ENCODE measurements around the gene ZBTB43.

ZBTB43 gene

DNA sequence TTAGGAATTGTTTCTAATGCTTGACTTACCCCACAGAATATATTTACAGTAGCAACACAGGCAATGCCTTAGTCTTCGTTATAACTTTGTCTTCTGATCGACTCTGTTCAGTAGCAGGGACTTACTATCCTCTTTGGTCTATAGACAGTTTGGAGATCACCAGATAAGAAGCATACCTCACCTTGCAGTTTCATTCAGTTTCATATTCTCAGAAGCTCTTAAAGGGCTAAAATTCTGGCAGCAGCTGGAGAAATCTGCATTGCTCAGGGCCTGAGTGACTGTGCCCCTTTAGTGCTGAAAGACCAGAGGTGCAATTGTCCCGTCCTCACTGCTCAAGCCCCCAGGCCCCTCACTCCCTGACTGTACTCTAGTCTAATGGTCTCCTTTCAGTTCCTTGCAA, 26.0 kb downstream of the ZBTB43 start:
- DNase-seq (ENCODE audit: low read depth in 2 of 2): no peak

GRCh38 chr9:126832440-126832839, 27.6 kb downstream of the ZBTB43 start:
- no peak for DNase-seq (ENCODE audit: low read depth in 2 of 2)

- DNase-seq (ENCODE audit: low read depth in 2 of 2): no peak
Measured at GRCh38 chr9:126833020-126833419, 28.2 kb downstream of the ZBTB43 start.

- no peak for DNase-seq (ENCODE audit: low read depth in 2 of 2)
Measured at GRCh38 chr9:126833710-126834345, 29.0 kb downstream of the ZBTB43 start.

DNA sequence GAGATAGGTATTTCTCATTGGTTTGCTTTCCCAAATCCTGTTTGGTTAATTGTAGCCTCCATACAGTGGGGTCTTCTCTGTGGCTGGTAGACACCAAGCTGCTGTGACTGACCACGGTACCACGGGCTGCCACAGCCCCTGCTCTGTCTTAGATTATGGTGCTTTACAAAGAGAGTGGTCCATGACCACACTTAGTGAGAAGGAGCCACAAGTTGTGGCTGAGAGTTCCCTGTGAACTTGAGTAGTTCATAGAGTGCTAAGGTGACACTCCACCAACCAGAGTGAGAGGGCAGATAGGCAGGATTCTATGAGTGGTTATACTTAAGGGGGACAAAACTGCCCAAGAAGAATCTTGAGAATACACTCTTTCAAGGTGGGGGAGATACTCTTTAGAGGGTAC, 29.8 kb downstream of the ZBTB43 start:
- DNase-seq (ENCODE audit: low read depth in 2 of 2): no peak

- DNase-seq (ENCODE audit: low read depth in 2 of 2): no peak
Measured at GRCh38 chr9:126836216-126836615, 31.4 kb downstream of the ZBTB43 start.

GRCh38 chr9:126838055-126838811, 33.4 kb downstream of the ZBTB43 start:
- DNase-seq (ENCODE audit: low read depth in 2 of 2): no peak

GRCh38 chr9:126838895-126839294, 34.1 kb downstream of the ZBTB43 start:
- no peak for DNase-seq (ENCODE audit: low read depth in 2 of 2)

GRCh38 chr9:126839301-126839700, 34.5 kb downstream of the ZBTB43 start:
- DNase-seq (ENCODE audit: low read depth in 2 of 2): no peak

- DNase-seq (ENCODE audit: low read depth in 2 of 2): no peak
Measured at GRCh38 chr9:126842220-126842842, 37.5 kb downstream of the ZBTB43 start.

GRCh38 chr9:126842977-126843799, 38.3 kb downstream of the ZBTB43 start:
- no peak for DNase-seq (ENCODE audit: low read depth in 2 of 2)

GRCh38 chr9:126844085-126844484, 39.2 kb downstream of the ZBTB43 start:
- DNase-seq (ENCODE audit: low read depth in 2 of 2): no peak

DNA sequence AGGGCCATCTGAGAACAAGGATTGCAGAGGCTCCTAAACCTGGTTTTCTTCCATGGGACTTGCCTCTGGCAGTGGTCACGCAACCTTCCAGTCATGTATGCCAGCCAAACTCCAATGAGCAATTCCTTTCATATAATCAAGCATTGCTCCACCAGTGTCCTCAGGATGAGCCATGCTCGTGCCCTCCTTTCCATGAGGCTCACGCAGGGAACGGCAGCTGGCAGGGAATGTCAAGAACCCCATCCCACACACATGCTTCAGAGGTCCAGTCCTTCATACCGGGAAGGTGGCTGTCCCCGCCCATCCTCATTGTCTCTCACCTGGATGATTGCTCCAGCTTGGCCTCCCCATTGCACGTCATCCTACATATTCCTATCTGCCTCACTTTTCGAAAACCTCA, 42.2 kb downstream of the ZBTB43 start:
- no peak for DNase-seq (ENCODE audit: low read depth in 2 of 2)

GRCh38 chr9:126849591-126850225, 44.9 kb downstream of the ZBTB43 start:
- no peak for DNase-seq (ENCODE audit: low read depth in 2 of 2)

DNA sequence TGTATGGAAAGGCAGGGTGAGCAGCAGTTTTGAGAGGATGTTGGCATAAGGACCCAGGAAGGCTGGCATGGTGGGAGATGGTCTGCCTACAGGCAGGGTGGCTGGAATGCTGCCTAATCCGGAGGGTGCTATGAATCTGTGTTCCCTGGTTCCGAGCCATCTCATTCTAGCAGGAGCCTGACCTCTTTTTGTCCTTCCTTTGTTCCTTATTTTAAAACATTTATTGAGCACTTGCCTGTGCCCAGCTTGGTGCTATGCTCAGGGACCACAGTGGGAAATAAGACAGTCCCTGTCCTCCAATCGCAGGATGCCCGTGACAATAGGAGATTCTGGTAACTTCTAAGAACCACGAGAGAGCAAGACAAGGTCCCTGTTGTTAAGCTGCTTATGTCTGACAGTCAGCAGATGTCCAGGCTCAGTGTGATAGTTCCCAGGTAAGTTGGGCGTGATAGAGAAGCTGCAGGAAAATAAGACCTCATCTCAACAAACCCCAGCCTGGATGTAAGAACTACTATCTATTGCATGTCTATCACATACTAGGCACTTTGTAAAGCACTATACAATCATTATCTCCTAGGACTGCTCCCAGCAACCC, 46.5 kb downstream of the ZBTB43 start:
- no peak for DNase-seq (ENCODE audit: low read depth in 2 of 2)

DNA sequence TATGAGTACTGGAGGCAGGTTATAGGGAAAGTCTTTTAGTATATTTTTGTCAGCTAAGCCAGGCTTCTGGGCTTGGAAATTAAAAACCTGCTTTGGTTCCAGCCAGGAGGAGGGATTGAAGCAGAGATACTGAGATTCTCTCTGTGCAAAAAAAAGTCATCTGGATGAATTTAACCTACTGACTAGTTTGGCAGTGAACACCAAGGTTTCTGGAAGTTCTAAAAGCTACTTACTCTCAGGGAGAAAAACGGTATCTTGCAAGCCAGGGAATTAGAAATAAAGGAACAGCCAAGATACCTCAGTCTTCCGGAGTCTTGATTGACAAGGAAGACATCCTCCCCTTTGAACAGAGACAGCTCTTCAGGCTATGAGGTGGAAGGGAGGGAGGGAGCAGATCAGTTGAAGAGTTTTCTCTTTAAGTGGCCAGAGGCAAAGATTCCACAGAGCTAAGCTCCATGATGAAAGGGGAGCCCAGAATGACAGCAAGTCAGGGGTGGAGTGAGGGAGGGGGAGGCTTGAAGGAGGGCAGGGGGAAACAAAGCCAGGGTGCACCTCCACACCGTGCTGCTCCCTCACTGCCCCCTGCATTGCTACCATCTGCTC, 47.3 kb downstream of the ZBTB43 start:
- no peak for DNase-seq (ENCODE audit: low read depth in 2 of 2)

GRCh38 chr9:126853667-126854066, 48.8 kb downstream of the ZBTB43 start:
- DNase-seq (ENCODE audit: low read depth in 2 of 2): no peak

DNA sequence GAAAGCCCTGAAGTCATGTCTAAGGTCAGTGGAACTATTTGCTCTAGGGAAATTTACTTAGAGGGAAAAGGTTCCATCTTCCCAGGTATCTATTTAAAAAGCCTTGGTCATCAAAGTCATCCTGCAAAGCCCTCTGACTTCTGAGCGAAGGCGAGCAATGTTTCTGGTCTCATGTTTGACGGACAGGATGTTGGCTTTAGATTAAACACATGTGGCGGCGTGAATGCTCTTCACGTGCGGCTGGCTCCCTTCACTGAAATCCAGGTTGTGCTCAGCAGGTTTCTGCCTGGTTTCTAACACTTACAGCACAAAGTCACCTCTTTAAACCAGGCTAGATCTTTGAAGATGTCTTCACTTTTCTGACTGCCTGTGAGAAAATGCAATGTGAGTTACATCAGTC, 49.9 kb downstream of the ZBTB43 start:
- no peak for DNase-seq (ENCODE audit: low read depth in 2 of 2)

- DNase-seq (ENCODE audit: low read depth in 2 of 2): no peak
Measured at GRCh38 chr9:126856326-126856877, 51.6 kb downstream of the ZBTB43 start.

DNA sequence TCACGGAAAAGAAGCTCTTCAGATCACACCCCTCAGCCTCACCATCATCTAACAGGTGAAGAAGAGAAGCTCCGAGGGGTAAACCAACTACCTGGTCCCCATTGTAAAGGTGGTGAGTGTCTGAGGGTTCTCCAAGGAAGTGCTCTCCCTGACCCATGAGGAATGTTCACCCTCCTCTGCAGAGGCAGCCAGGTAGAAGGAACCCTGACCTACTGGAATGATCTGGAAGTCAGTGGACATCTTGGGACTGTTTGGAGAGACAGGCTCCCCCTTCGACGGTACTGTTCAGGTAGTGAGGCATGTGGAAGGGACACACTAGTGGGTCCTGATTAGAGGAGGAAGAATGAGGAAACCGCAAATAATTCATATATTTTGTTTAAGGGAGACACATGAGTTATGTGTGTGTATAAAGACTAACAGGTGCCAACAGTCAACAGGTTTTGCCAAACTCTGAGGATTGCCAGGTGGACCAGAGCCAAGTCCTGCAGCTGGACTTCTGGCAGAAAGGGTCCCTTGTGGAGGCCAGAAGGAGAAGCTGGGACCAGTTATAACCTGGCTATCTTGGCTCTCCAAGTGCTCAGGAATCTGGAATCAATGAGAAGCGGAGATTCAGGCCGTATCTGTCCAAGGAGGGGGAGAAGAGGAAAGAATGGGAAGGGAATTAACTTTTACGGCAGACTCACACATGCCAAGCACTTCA, 52.6 kb downstream of the ZBTB43 start:
- no peak for DNase-seq (ENCODE audit: low read depth in 2 of 2)

Data from stimulated activated CD8-positive, alpha-beta memory T cell treated with anti-CD3 and anti-CD28 coated beads, Interleukin-15, amount 100 ng/mL, for 48 hours (primary cell).